Measurements from ENCODE around the gene NPHP3. TPM values are rescaled to one million over a fixed set of nuclear protein-coding genes. Genes with fewer than 3 reads are reported as not detected.

Gene NPHP3
- total and polyA plus RNA-seq, 4 donors = 5.9 to 67.1 (median 16.5) TPM

GRCh38 chr3:132735589-132735988 lies 13.4 kb upstream of the NPHP3 start:
- H3K27me3 ChIP-seq (ENCODE audit: control insufficient read depth in 3 of 3, insufficient read depth in 3 of 3, low read length in 2 of 3) = no peaks in the 10 kb centered on the region
- peaks cover 0 to 4% (median 0%) of the 10 kb centered on the region in 5 donors for H3K4me1 ChIP-seq (ENCODE audit: control insufficient read depth in 5 of 5, insufficient read depth in 5 of 5, low read length in 5 of 5)
- no peak for ATAC-seq (ENCODE audit: insufficient read depth, low FRiP score)
- no peak for TF ChIP-seq CTCF (IDR thresholded peaks at IDR 0.05; ENCODE audit: control extremely low read depth, extremely low read depth)
- H3K27ac ChIP-seq (ENCODE audit: low read depth in 1 of 2, low read length in 1 of 2) = no peak overlapping the region
- H3K36me3 ChIP-seq (ENCODE audit: control insufficient read depth in 4 of 4, insufficient read depth in 4 of 4, low read length in 4 of 4) = no peaks in the 10 kb centered on the region
- H3K9ac ChIP-seq (ENCODE audit: insufficient read depth in 1 of 2, low read length in 2 of 2) = no peak overlapping the region
- H3K9me3 ChIP-seq (ENCODE audit: control insufficient read depth in 4 of 4, insufficient read depth in 3 of 4, low read length in 3 of 4) = no peaks in the 10 kb centered on the region
- DNase-seq = no peak
- H3K4me3 ChIP-seq = no peak overlapping the region

DNA sequence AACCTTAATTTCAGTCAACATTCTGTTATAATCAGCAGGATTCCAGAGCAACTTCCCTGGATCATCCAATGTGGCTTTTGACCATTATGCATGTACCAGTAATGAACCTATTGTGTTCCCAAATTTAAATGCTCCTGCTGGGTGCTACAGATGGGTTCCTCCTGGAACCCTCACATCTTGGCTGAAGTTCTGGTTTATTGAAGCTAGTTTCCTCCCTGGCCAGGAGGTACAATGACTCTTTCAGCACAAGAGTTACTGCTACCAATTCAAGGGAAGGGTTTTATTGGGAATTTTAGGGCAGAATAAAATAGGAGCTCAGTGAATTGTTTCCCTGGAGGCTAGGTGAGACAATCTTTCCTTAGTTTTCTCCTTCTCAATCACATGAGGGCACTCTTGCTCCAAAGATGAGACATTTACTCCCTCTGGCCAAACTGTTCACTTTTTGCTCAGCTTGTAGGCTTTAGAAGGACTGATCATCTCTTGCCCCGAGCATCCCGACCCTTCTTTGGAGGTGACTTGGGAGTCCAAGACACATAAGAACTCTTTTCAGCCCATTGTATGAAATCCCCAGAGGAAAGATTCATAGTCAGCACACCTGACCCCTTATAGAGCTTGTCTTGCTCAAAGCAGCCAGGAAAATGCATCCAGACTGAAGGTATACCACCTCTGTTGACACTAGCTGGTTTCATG lies 8.8 kb upstream of the NPHP3 start:
- 9 to 12% methylated on average over 2 of the region's 2 CpGs for WGBS, 2 donors
- Histone ChIP-seq H3K36me3 (ENCODE audit: control insufficient read depth in 4 of 4, insufficient read depth in 4 of 4, low read length in 4 of 4) (no peaks in the 10 kb centered on the region), H3K4me3 (no peak overlapping the region), H3K27me3 (ENCODE audit: control insufficient read depth in 3 of 3, insufficient read depth in 3 of 3, low read length in 2 of 3) (no peaks in the 10 kb centered on the region), H3K4me1 (ENCODE audit: control insufficient read depth in 5 of 5, insufficient read depth in 5 of 5, low read length in 5 of 5) (peaks cover 0 to 4% (median 0%) of the 10 kb centered on the region in 5 donors), H3K9me3 (ENCODE audit: control insufficient read depth in 4 of 4, insufficient read depth in 3 of 4, low read length in 3 of 4) (no peaks in the 10 kb centered on the region), H3K9ac (ENCODE audit: insufficient read depth in 1 of 2, low read length in 2 of 2) (no peak overlapping the region), H3K27ac (ENCODE audit: low read depth in 1 of 2, low read length in 1 of 2) (no peak overlapping the region)
- peak; percentile 12 for TF ChIP-seq CTCF (IDR thresholded peaks at IDR 0.05; ENCODE audit: control extremely low read depth, extremely low read depth)
- ATAC-seq (ENCODE audit: insufficient read depth, low FRiP score) (no peak), DNase-seq (peak; percentile 35 to 88 (median 86))

DNA sequence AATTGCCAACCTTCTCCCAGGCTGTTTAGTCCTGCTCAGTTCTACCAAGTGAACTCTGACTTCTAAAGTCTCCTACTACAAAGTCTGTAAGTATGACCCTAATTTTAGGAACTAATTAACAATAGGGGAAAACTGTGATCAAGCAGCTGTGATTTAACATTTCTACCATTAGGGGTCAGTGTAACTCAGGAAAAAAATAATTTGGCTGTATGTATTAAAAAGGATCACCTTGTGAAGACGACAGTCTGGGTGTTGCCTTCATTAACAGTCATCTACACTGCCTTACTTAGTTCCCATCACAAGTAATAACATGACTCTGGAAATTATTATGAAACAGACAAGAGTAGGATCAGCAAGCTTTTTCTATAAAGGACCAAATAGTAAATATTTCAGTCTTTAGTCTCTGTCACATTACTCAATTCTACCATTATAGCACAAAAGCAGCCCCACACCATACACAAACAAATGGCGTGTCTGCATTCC lies 4.2 kb upstream of the NPHP3 start:
- Histone ChIP-seq H3K4me3 (no peak overlapping the region), H3K9ac (ENCODE audit: insufficient read depth in 1 of 2, low read length in 2 of 2) (no peak overlapping the region), H3K4me1 (ENCODE audit: control insufficient read depth in 5 of 5, insufficient read depth in 5 of 5, low read length in 5 of 5) (peaks cover 0 to 8% (median 4%) of the 10 kb centered on the region in 5 donors), H3K36me3 (ENCODE audit: control insufficient read depth in 4 of 4, insufficient read depth in 4 of 4, low read length in 4 of 4) (no peaks in the 10 kb centered on the region), H3K27me3 (ENCODE audit: control insufficient read depth in 3 of 3, insufficient read depth in 3 of 3, low read length in 2 of 3) (no peaks in the 10 kb centered on the region), H3K9me3 (ENCODE audit: control insufficient read depth in 4 of 4, insufficient read depth in 3 of 4, low read length in 3 of 4) (no peaks in the 10 kb centered on the region), H3K27ac (ENCODE audit: low read depth in 1 of 2, low read length in 1 of 2) (no peak overlapping the region)
- 21 to 38% methylated on average over 2 of the region's 2 CpGs for WGBS, 2 donors
- peak in 2 of 3 donors; percentile 71 to 76 for DNase-seq
- TF ChIP-seq CTCF (IDR thresholded peaks at IDR 0.05; ENCODE audit: control extremely low read depth, extremely low read depth) = peak; percentile 69
- no peak for ATAC-seq (ENCODE audit: insufficient read depth, low FRiP score)

Measured in lung (tissue), 12 donors.